H1 (cell line): ENCODE results near the gene GPR17.

Source experiments
- CREB1 ChIP-seq: IDR thresholded peaks from 2 replicates; pipeline ENCODE4 v1.6.1; 2012; ENCODE audit warnings: inconsistent platforms
- POLR2A ChIP-seq, 2 experiments: IDR thresholded peaks; 1 replicate in 1 of 2; 2 replicates in 1 of 2; pipeline ENCODE4 v1.6.1; 2011; ENCODE audit warnings: low read depth in 2 of 2, low read length in 2 of 2, mild to moderate bottlenecking in 2 of 2; ENCODE audit errors: control extremely low read depth in 1 of 2
- TCF12 ChIP-seq: IDR thresholded peaks from 2 replicates; pipeline ENCODE4 v1.6.1; 2011; ENCODE audit warnings: low read depth, mild to moderate bottlenecking, low read length

GRCh38 chr2:127643439-127644065, 2.4 kb upstream of the GPR17 start:
- TF ChIP-seq POLR2A (IDR thresholded peaks at IDR 0.05; ENCODE audit: control extremely low read depth in 1 of 2, low read depth in 2 of 2, low read length in 2 of 2) (no peak), CREB1 (no peak), TCF12 (no peak)
